Effector memory CD4-positive, alpha-beta T cell (primary cell): ENCODE data around the gene EXO1.

Experiments used
- DNase-seq, 3 donors: peaks; one replicate each; pipeline ENCODE4 v3.0.0-alpha.2; 2020
- H3K27ac ChIP-seq: 2 replicates; pipeline ENCODE4 v1.7.0; 2013; ENCODE audit warnings: mild to moderate bottlenecking, low read length, moderate library complexity; ENCODE audit not compliant: insufficient read depth, poor library complexity, severe bottlenecking
- H3K27me3 ChIP-seq: replicated peaks from 2 replicates; pipeline ENCODE4 v1.7.0; 2013; ENCODE audit warnings: mild to moderate bottlenecking, low read length; ENCODE audit not compliant: insufficient read depth, control insufficient read depth, poor library complexity, severe bottlenecking
- H3K36me3 ChIP-seq: 2 replicates; pipeline ENCODE4 v1.7.0; 2013; ENCODE audit warnings: mild to moderate bottlenecking, low read length, moderate library complexity; ENCODE audit not compliant: control insufficient read depth, insufficient read depth
- H3K4me1 ChIP-seq: 2 replicates; pipeline ENCODE4 v1.7.0; 2013; ENCODE audit warnings: low read length, mild to moderate bottlenecking; ENCODE audit not compliant: control insufficient read depth, insufficient read depth, poor library complexity, severe bottlenecking
- H3K4me3 ChIP-seq: 2 replicates; pipeline ENCODE4 v1.7.0; 2013; ENCODE audit warnings: low read length, low read depth, mild to moderate bottlenecking; ENCODE audit not compliant: insufficient read depth, poor library complexity, severe bottlenecking
- H3K9me3 ChIP-seq: 2 replicates; pipeline ENCODE4 v1.7.0; 2013; ENCODE audit warnings: mild to moderate bottlenecking, low read length, moderate library complexity; ENCODE audit not compliant: control insufficient read depth

The EXO1 gene

GRCh38 chr1:241870746-241871430 is 22.9 kb downstream of the EXO1 start:
- no peak for DNase-seq
- no peak overlapping the region for H3K4me3 ChIP-seq
- no peaks in the 10 kb centered on the region for H3K4me1 ChIP-seq
- no peaks in the 10 kb centered on the region for H3K27me3 ChIP-seq
- no peak overlapping the region for H3K27ac ChIP-seq
- H3K36me3 ChIP-seq = no peaks in the 10 kb centered on the region
- no peaks in the 10 kb centered on the region for H3K9me3 ChIP-seq

DNA sequence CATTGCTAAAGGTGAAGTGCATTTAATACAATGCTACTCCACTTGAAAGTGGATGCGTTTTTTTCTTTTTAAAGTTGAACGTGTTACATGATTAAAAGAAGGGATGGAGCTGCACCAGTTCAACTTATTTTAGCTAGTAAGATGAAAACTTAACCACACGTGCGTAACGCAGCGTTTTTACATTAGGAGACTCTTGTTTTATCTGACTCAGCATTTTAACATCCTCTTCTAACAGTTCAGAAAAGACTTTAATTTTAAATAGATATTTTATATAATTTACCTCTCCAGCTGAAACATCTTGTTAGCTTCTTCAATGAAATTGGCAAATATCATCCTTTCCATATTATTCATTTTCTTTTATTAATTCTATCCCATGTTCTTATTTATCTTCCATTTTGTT is 33.4 kb downstream of the EXO1 start:
- Histone ChIP-seq H3K9me3 (no peaks in the 10 kb centered on the region), H3K27me3 (no peaks in the 10 kb centered on the region), H3K4me1 (no peaks in the 10 kb centered on the region), H3K4me3 (no peak overlapping the region), H3K36me3 (no peaks in the 10 kb centered on the region), H3K27ac (no peak overlapping the region)
- no peak for DNase-seq

DNA sequence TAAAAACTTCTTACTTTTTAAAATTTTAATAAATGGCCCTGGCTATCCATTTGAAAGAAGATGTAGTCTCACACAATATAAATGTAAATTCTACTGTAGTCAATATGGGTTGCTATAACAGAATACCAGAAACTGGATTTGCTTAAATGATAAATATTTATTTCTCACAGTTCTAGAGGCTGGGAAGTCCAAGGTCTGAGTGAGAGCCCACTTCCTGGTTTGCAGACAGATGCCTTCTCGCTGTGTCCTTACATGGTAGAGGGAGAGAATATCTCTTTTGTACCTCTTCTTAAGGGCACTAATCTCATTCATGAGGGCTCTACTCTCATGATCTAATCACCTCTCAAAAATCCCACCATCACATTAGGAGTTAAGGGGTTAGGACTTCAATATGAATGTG is 35.2 kb downstream of the EXO1 start:
- Histone ChIP-seq H3K36me3 (no peaks in the 10 kb centered on the region), H3K27ac (no peak overlapping the region), H3K4me3 (no peak overlapping the region), H3K4me1 (no peaks in the 10 kb centered on the region), H3K27me3 (no peaks in the 10 kb centered on the region), H3K9me3 (no peaks in the 10 kb centered on the region)
- no peak for DNase-seq

DNA sequence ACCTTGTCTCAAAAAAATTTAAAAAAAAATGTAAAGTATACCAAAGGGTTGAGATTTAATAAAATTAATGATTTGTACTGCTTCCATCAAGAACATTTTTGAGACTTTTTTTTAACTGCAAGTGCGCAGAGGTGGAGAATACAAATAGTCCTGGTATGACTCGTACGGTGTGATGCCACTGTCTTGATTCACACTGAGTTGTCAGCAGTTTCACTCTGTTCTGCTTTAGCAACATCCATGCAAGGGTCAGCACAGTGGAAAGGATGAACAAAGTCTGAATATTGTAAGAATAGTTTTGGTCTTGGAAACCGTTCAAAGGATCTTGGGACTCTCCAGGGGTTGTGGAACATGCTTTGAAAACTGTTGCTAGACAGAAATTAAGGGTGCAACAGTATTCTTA is 40.2 kb downstream of the EXO1 start:
- no peak for DNase-seq
- Histone ChIP-seq H3K27ac (no peak overlapping the region), H3K27me3 (no peaks in the 10 kb centered on the region), H3K4me3 (no peak overlapping the region), H3K36me3 (no peaks in the 10 kb centered on the region), H3K9me3 (no peaks in the 10 kb centered on the region), H3K4me1 (no peaks in the 10 kb centered on the region)

GRCh38 chr1:241891296-241891695 is 43.3 kb downstream of the EXO1 start:
- H3K27me3 ChIP-seq = no peaks in the 10 kb centered on the region
- DNase-seq = no peak
- no peak overlapping the region for H3K27ac ChIP-seq
- H3K4me1 ChIP-seq = no peaks in the 10 kb centered on the region
- no peak overlapping the region for H3K4me3 ChIP-seq
- H3K36me3 ChIP-seq = no peaks in the 10 kb centered on the region
- no peaks in the 10 kb centered on the region for H3K9me3 ChIP-seq

DNA sequence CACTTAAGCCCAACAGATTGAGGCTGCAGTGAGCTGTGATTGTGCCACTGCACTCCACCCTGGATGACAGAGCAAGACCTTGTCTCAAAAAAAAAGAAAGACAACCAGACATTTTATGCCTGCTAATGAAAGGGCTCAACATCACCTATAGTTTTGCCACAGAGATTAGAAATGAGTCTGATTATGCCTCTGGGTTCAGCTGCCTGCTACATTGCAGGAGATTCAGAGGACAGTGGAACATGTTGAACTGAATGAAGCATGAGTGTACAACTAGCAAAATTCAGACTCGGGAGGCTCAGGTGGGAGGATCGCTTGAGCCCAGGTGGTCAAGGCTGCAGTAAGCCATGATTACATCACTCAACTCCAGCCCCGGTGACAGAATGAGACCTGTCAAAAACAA is 46.0 kb downstream of the EXO1 start:
- Histone ChIP-seq H3K9me3 (no peaks in the 10 kb centered on the region), H3K4me1 (no peaks in the 10 kb centered on the region), H3K27ac (no peak overlapping the region), H3K4me3 (no peak overlapping the region), H3K36me3 (no peaks in the 10 kb centered on the region), H3K27me3 (no peaks in the 10 kb centered on the region)
- DNase-seq = no peak

DNA sequence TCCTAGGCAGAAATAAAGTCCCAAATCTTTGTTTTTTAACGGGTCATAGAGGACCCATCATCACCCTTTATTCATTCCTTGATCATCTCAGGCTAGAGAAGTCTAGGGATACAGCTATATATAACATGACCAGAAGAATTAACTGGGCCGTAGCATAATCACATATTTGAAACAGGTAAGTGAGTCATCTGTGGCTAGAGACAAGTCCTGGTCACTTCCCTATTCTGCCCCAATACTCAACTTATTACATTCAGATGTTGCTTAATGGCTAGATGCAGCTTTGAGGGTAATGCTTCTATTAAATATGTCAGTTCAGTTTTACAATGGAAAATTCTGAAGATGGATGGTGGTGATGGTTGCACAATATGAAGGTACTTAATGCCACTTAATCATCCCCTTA is 47.0 kb downstream of the EXO1 start:
- Histone ChIP-seq H3K36me3 (no peaks in the 10 kb centered on the region), H3K4me3 (no peak overlapping the region), H3K27me3 (no peaks in the 10 kb centered on the region), H3K27ac (no peak overlapping the region), H3K4me1 (no peaks in the 10 kb centered on the region), H3K9me3 (no peaks in the 10 kb centered on the region)
- DNase-seq = no peak

DNA sequence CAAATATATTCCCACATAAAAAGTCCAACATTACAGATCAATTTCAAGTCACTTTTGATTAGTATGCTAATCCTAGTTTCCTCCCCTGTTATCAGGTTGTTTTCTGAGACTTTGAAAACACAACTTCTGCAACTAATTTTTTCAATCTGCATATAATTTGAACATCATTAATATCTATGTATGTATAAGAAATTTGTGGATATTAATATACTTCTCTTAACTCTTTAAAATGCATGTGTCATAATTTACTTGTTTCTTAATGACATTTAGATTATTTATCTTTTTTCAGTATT is 48.6 kb downstream of the EXO1 start:
- Histone ChIP-seq H3K4me3 (no peak overlapping the region), H3K9me3 (no peaks in the 10 kb centered on the region), H3K4me1 (no peaks in the 10 kb centered on the region), H3K27me3 (no peaks in the 10 kb centered on the region), H3K36me3 (no peaks in the 10 kb centered on the region), H3K27ac (no peak overlapping the region)
- no peak for DNase-seq

DNA sequence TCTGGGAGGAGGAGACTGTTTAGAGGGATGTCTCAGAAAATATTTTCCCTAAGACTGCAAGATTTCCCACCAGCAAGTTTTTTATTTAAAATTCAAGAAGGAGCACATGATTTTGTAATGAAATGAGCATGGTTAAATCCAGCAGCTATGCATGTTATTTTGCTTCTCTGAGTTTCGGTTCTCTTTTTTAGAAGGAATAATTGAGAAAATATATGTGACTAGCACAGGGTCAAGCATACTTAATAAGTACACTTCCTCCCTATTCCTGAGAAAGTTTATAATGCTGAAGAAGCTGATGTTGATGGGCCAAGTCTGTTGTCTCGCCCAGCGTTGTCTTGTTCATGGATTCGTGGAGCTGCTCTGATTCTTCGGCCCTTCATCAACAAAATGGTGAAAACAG is 51.2 kb downstream of the EXO1 start:
- Histone ChIP-seq H3K4me1 (no peaks in the 10 kb centered on the region), H3K27ac (no peak overlapping the region), H3K4me3 (no peak overlapping the region), H3K9me3 (no peaks in the 10 kb centered on the region), H3K27me3 (no peaks in the 10 kb centered on the region), H3K36me3 (no peaks in the 10 kb centered on the region)
- no peak for DNase-seq

- Histone ChIP-seq H3K36me3 (no peaks in the 10 kb centered on the region), H3K27me3 (no peaks in the 10 kb centered on the region), H3K9me3 (no peaks in the 10 kb centered on the region), H3K27ac (no peak overlapping the region), H3K4me3 (no peak overlapping the region), H3K4me1 (no peaks in the 10 kb centered on the region)
- no peak for DNase-seq
Observed at GRCh38 chr1:241900381-241900780, 52.4 kb downstream of the EXO1 start.
